GM20431 (cell line): ENCODE results near the gene BEGAIN.

Experiments used
- in situ Hi-C: fragments of 300-500 bp; cut with MseI, MboI; formaldehyde crosslinking; loops from one replicate; pipeline ENCODE4 v1.15.0; 2020; ENCODE audit warnings: low sequenced_read_pairs; ENCODE audit not compliant: unreplicated experiment

BEGAIN gene

GRCh38 chr14:100488057-100488456 is 99.2 kb downstream of the BEGAIN start:
- in situ Hi-C loops: no loop called here

DNA sequence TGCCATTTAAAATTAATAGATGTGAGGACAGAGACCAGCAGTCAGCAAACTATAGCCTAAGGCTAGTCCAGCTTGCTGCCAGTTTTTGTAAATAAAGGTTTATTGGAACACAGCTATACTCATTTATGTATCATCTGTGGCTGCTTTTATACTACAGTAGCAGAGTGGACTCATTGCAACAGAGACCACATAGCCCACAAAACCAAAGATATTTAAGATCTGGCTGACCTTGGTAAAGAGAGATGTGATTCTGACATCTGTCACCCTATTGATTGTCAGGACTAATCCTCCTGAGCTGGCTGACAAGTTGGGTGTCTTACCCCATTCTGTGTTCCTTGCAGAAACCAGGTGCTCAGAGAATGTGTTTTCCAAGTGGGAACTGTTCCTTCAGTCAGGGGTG is 99.9 kb downstream of the BEGAIN start:
- in situ Hi-C loops: no loop called here
